HG02938 (cell line): ENCODE results near the gene SCUBE2.

Experiments
- ATAC-seq: cut with Tn5 transposase; IDR thresholded peaks from one replicate; pipeline ENCODE4 v1.9.1; 2021; ENCODE audit warnings: mild to moderate bottlenecking, moderate library complexity; ENCODE audit not compliant: unreplicated experiment

The SCUBE2 gene

GRCh38 chr11:8971924-8972316, 119.5 kb downstream of the SCUBE2 start:
- no peak for ATAC-seq

GRCh38 chr11:8971196-8971923, 120.0 kb downstream of the SCUBE2 start:
- no peak for ATAC-seq
